ENCODE results near the gene LZTS2. TPM values are rescaled to one million over a fixed set of nuclear protein-coding genes. Genes with fewer than 3 reads are reported as not detected.

The LZTS2 gene
- polyA plus RNA-seq, 2 of the 4 experiments (the other 2 are of a cell fraction), result 13.8 to 35.5 TPM

DNA sequence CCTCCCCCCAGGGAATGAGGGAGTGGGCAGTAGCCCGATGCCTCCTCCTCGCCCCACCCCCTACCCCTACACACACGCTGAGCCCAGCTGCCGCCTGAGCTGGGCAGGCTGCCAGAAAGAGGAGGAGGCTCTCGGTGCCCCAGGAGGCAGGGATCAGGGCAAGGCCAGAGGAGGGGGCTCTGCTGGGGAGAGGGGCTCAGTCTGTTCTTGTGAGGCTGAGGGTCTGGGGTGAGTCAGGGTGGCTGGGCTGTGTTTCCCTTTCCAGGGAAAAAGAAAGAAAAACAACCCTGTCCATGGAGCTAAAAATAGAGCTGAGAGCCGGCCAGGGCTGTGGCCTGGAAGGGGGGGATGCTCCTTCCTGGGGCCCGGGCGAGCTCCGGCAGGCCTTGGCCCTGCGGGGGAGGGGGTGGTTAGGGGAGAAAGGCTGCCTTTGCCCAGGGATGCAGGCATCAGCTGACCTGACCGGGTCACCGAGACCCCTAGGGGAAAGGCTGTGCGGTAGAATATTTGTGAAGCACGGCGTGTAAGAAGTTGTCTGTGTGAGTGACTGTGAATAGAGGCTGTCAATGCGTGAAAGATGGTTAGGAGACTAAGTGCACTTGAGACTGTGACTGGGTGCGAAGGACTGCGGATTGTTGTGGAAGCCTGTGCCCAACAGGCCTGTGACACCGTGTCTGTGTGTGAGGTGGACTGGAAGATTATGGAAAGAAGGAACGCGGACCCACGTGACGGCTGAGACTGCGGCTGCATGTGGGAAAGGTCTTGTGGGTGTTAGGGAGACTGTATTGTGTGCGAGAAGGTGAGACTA, 1.2 kb upstream of the LZTS2 start (continued):
- TF ChIP-seq, protein P1, sequence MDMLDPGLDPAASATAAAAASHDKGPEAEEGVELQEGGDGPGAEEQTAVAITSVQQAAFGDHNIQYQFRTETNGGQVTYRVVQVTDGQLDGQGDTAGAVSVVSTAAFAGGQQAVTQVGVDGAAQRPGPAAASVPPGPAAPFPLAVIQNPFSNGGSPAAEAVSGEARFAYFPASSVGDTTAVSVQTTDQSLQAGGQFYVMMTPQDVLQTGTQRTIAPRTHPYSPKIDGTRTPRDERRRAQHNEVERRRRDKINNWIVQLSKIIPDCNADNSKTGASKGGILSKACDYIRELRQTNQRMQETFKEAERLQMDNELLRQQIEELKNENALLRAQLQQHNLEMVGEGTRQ (IDR thresholded peaks at IDR 0.05), result peak; percentile 54

DNA sequence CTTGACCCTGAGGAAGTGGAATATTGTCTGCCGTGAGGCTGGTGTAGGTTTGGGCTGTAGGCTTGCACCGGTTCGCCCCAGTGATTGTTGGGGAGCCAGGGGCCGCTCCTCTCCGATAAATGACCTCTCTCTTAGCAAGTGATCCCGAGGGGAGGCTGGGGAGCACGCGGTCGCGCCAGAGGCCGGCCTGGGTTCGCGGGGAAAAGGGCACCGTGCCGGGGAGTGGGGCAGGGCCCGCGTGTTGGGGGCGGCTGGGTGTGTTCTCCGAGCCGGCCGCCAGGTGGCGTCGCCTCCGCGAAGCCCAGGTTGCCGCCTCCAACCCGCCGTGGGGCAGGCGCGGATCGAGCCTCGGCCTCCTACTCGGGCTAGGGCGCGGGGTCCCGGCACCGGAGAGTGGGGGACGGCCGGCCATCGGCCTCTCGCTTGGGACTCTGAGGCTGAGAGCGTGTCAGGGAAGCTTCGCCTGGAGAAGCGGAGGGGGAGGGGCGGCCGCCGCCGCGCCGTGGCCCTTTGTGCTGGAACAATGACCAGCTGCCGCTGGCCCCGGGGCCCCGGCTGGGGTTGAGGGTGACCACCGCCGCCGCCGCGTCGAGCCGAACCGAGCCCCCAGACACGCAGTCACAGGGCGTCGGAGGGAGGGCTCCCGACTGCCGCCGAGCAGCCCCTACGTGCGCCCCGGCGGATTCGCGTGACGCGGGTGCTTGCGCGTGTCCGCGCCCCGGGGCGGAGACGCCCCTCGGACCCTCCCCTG, 442 bp upstream of the LZTS2 start:
- H3K4me3 ChIP-seq, result peak overlapping the region; percentile 92
- no peaks in the 10 kb centered on the region for H3K9me3 ChIP-seq
- ATAC-seq (peak; percentile 40 to 64), FAIRE-seq (no peak), DNase-seq (ENCODE audit: low read depth in 1 of 2, low spot score in 1 of 2) (peak; percentile 74 to 84)
- peak overlapping the region; percentile 98 for H3K27ac ChIP-seq
- WGBS (ENCODE audit: missing lambda C conversion rate), result 0% methylated on average over 7 of the region's 83 CpGs
- H3K4me2 ChIP-seq, result peak overlapping the region; percentile 89
- POLR2A ChIA-PET, result interaction anchor here (1.1 to 1.6 kb wide), 4 partner anchors 12 to 43 kb away, joined by 3 to 7 read pairs (median 3); partner anchors contain the start of genes MRPL43 and TWNK
- CTCF ChIA-PET, result interaction anchor here (0.5 to 25.8 kb wide), 17 partner anchors 8 to 459 kb away, joined by 3 to 608 read pairs (median 6); partner anchors contain the start of genes KAZALD1, MRPL43, PDZD7 and SFXN3
- H3K4me1 ChIP-seq, result peaks cover 27% of the 10 kb centered on the region
- TF ChIP-seq, protein P2, sequence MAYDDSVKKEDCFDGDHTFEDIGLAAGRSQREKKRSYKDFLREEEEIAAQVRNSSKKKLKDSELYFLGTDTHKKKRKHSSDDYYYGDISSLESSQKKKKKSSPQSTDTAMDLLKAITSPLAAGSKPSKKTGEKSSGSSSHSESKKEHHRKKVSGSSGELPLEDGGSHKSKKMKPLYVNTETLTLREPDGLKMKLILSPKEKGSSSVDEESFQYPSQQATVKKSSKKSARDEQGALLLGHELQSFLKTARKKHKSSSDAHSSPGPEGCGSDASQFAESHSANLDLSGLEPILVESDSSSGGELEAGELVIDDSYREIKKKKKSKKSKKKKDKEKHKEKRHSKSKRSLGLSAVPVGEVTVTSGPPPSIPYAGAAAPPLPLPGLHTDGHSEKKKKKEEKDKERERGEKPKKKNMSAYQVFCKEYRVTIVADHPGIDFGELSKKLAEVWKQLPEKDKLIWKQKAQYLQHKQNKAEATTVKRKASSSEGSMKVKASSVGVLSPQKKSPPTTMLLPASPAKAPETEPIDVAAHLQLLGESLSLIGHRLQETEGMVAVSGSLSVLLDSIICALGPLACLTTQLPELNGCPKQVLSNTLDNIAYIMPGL (CRISPR knock-in tag; IDR thresholded peaks at IDR 0.05; ENCODE audit: borderline replicate concordance), result peak; percentile 88; the same call in 1 of the 2 replicates
- TF ChIP-seq CEBPB (IDR thresholded peaks at IDR 0.05) (no peak), HOXB13 (CRISPR knock-in tag; IDR thresholded peaks at IDR 0.05; ENCODE audit: low read depth) (no peak), FOSB (CRISPR knock-in tag; IDR thresholded peaks at IDR 0.05) (no peak), GATA3 (IDR thresholded peaks at IDR 0.05; ENCODE audit: borderline replicate concordance) (no peak), RAD21 (conservative IDR thresholded peaks at IDR 0.05 in 1 of 2, IDR thresholded peaks at IDR 0.05 in 1 of 2) (peak; percentile 21 to 57; a peak in 4 of 5 replicates), ESRRA (IDR thresholded peaks at IDR 0.05; ENCODE audit: borderline replicate concordance, low read length) (no peak), NR3C1 (IDR thresholded peaks at IDR 0.05) (no peak), PHF8 (IDR thresholded peaks at IDR 0.05; ENCODE audit: borderline replicate concordance, low read depth) (peak; percentile 63), FOSL2 (IDR thresholded peaks at IDR 0.05) (no peak), FOSL2 (CRISPR knock-in tag; IDR thresholded peaks at IDR 0.05) (no peak), RNF2 (IDR thresholded peaks at IDR 0.05; ENCODE audit: borderline replicate concordance, low read depth) (no peak), TFCP2L1 (CRISPR knock-in tag; IDR thresholded peaks at IDR 0.05) (0 out of 2 replicates have a peak, but pooled peaks have one; percentile 16), CHD4 (IDR thresholded peaks at IDR 0.05; ENCODE audit: borderline replicate concordance) (no peak), POLR2AphosphoS2 (conservative IDR thresholded peaks at IDR 0.05; ENCODE audit: low read length) (no peak), EP300 (IDR thresholded peaks at IDR 0.05) (no peak), RARB (CRISPR knock-in tag; IDR thresholded peaks at IDR 0.05) (no peak), ZFP36 (IDR thresholded peaks at IDR 0.05; ENCODE audit: borderline replicate concordance, partially characterized antibody) (no peak), EHF (CRISPR knock-in tag; IDR thresholded peaks at IDR 0.05) (no peak), MAFK (IDR thresholded peaks at IDR 0.05; ENCODE audit: partially characterized antibody) (no peak), JUNB (IDR thresholded peaks at IDR 0.05) (no peak), BHLHE40 (IDR thresholded peaks at IDR 0.05; ENCODE audit: low read depth, low read length) (no peak), SREBF2 (IDR thresholded peaks at IDR 0.05) (no peak)
- TF ChIP-seq, protein P1 (IDR thresholded peaks at IDR 0.05), result no peak
- TF ChIP-seq, protein P3, sequence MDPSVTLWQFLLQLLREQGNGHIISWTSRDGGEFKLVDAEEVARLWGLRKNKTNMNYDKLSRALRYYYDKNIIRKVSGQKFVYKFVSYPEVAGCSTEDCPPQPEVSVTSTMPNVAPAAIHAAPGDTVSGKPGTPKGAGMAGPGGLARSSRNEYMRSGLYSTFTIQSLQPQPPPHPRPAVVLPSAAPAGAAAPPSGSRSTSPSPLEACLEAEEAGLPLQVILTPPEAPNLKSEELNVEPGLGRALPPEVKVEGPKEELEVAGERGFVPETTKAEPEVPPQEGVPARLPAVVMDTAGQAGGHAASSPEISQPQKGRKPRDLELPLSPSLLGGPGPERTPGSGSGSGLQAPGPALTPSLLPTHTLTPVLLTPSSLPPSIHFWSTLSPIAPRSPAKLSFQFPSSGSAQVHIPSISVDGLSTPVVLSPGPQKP (IDR thresholded peaks at IDR 0.05; ENCODE audit: low read depth, low read length), result no peak
- TF ChIP-seq, protein P4, sequence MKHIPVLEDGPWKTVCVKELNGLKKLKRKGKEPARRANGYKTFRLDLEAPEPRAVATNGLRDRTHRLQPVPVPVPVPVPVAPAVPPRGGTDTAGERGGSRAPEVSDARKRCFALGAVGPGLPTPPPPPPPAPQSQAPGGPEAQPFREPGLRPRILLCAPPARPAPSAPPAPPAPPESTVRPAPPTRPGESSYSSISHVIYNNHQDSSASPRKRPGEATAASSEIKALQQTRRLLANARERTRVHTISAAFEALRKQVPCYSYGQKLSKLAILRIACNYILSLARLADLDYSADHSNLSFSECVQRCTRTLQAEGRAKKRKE (CRISPR knock-in tag; IDR thresholded peaks at IDR 0.05; ENCODE audit: low read depth), result no peak

Data from A549 (cell line).